Activated CD8-positive, alpha-beta T cell treated with anti-CD3 and anti-CD28 coated beads, Interleukin-2, amount 10 ng/mL, durations not matched to agents 7 days and 5 days (primary cell): Measurements from ENCODE around the gene RAD51AP2. TPM values are rescaled to one million over a fixed set of nuclear protein-coding genes. Genes with fewer than 3 reads are reported as not detected.
"Not testable (repeated sequence)": the region's sequence is repeated elsewhere in the genome, so short reads cannot be mapped to it uniquely, and the experiment has no call there.

Experiments used
- ATAC-seq: fragments of 150-1000 bp; cut with Tn5 transposase; one replicate; pipeline ENCODE4 v1.10.0; 2021; ENCODE audit warnings: moderate library complexity
- CTCF ChIA-PET: fragments of 350-600 bp; sonication (Branson Sonifier 250); formaldehyde crosslinking; loops from one replicate; lab custom pipeline; 2021; ENCODE audit warnings: antibody characterized with exemption; lab: Charles Lee
- POLR2A ChIA-PET: fragments of 350-600 bp; sonication (Branson Sonifier 250); formaldehyde crosslinking; loops from one replicate; lab custom pipeline; 2021; ENCODE audit warnings: antibody characterized with exemption; lab: Charles Lee
- DNase-seq: peaks from one replicate; pipeline ENCODE4 v3.0.0-alpha.2; 2020
- H3K27ac Mint-ChIP-seq: one replicate; pipeline ENCODE4 v1.8.0; 2021; ENCODE audit warnings: mild to moderate bottlenecking, mixed read lengths
- H3K27me3 Mint-ChIP-seq: one replicate; pipeline ENCODE4 v1.8.0; 2021; ENCODE audit warnings: low read depth, mixed read lengths
- H3K36me3 Mint-ChIP-seq: one replicate; pipeline ENCODE4 v1.8.0; 2021; ENCODE audit warnings: low read depth, mixed read lengths
- H3K4me1 Mint-ChIP-seq: one replicate; pipeline ENCODE4 v1.8.0; 2021; ENCODE audit warnings: low read depth, mixed read lengths
- H3K4me3 Mint-ChIP-seq: one replicate; pipeline ENCODE4 v1.8.0; 2021; ENCODE audit warnings: mild to moderate bottlenecking, mixed read lengths
- H3K9me3 Mint-ChIP-seq: one replicate; pipeline ENCODE4 v1.8.0; 2022; ENCODE audit warnings: mixed read lengths; ENCODE audit not compliant: insufficient read depth
- total RNA-seq, 2 experiments: library from RNA; stranded (reverse); gene quantifications; one replicate each; pipeline ENCODE4 v1.2.3, GENCODE V29; 2021

The RAD51AP2 gene
- not detected for total RNA-seq

- ATAC-seq: peak; percentile 49
- POLR2A ChIA-PET: no interaction called here
- no peaks in the 10 kb centered on the region for H3K4me1 Mint-ChIP-seq
- CTCF ChIA-PET: no interaction called here
- no peaks in the 10 kb centered on the region for H3K9me3 Mint-ChIP-seq
- no peak within 1 kb of the TSS for H3K27ac Mint-ChIP-seq
- H3K36me3 Mint-ChIP-seq: no peaks in the 10 kb centered on the region
- no peak within 1 kb of the TSS for H3K4me3 Mint-ChIP-seq
- DNase-seq: peak; percentile 27
- H3K27me3 Mint-ChIP-seq: peaks cover 24% of the 10 kb centered on the region
These were observed at the start of gene RAD51AP2 for GRCh38 chr2:17518212-17519154. Gene RAD51AP2, minus strand, starts transcription at chr2:17518440. Its CDS starts 25 bp downstream, at chr2:17518415.

GRCh38 chr2:17565726-17566125 is 47.5 kb upstream of the RAD51AP2 start:
- H3K4me3 Mint-ChIP-seq, POLR2A ChIA-PET, CTCF ChIA-PET, H3K27me3 Mint-ChIP-seq, ATAC-seq, H3K36me3 Mint-ChIP-seq, H3K27ac Mint-ChIP-seq, DNase-seq, H3K4me1 Mint-ChIP-seq, H3K9me3 Mint-ChIP-seq: not testable (repeated sequence)

- Mint-ChIP-seq H3K36me3 (no peaks in the 10 kb centered on the region), H3K4me1 (no peaks in the 10 kb centered on the region), H3K27ac (no peak overlapping the region), H3K9me3 (no peaks in the 10 kb centered on the region), H3K27me3 (peaks cover 6% of the 10 kb centered on the region), H3K4me3 (no peak overlapping the region)
- ChIA-PET CTCF (no interaction called here), POLR2A (no interaction called here)
- no peak for DNase-seq
- ATAC-seq: no peak
These were observed 40.6 kb upstream of the RAD51AP2 start for GRCh38 chr2:17558878-17559277.

- Mint-ChIP-seq H3K27me3 (peaks cover 7% of the 10 kb centered on the region), H3K9me3 (no peaks in the 10 kb centered on the region), H3K4me3 (no peak overlapping the region), H3K27ac (no peak overlapping the region), H3K36me3 (no peaks in the 10 kb centered on the region), H3K4me1 (no peaks in the 10 kb centered on the region)
- POLR2A ChIA-PET: no interaction called here
- no peak for DNase-seq
- CTCF ChIA-PET: no interaction called here
- no peak for ATAC-seq
These were observed 39.8 kb upstream of the RAD51AP2 start for GRCh38 chr2:17558053-17558452.

- Mint-ChIP-seq H3K27me3 (peaks cover 7% of the 10 kb centered on the region), H3K4me1 (no peaks in the 10 kb centered on the region), H3K9me3 (no peaks in the 10 kb centered on the region), H3K4me3 (no peak overlapping the region), H3K27ac (no peak overlapping the region), H3K36me3 (no peaks in the 10 kb centered on the region)
- no peak for DNase-seq
- ATAC-seq: no peak
- POLR2A ChIA-PET: no interaction called here
- CTCF ChIA-PET: no interaction called here
These were observed 39.4 kb upstream of the RAD51AP2 start for GRCh38 chr2:17557596-17557995.

GRCh38 chr2:17555150-17555549 is 36.9 kb upstream of the RAD51AP2 start:
- no peak overlapping the region for H3K27ac Mint-ChIP-seq
- no peak for ATAC-seq
- ChIA-PET CTCF (no interaction called here), POLR2A (no interaction called here)
- H3K27me3 Mint-ChIP-seq: peaks cover 7% of the 10 kb centered on the region
- no peak for DNase-seq
- no peaks in the 10 kb centered on the region for H3K9me3 Mint-ChIP-seq
- no peaks in the 10 kb centered on the region for H3K36me3 Mint-ChIP-seq
- no peaks in the 10 kb centered on the region for H3K4me1 Mint-ChIP-seq
- no peak overlapping the region for H3K4me3 Mint-ChIP-seq

- Mint-ChIP-seq H3K27ac (no peak overlapping the region), H3K27me3 (peaks cover 5% of the 10 kb centered on the region), H3K9me3 (no peaks in the 10 kb centered on the region), H3K4me1 (no peaks in the 10 kb centered on the region), H3K36me3 (no peaks in the 10 kb centered on the region), H3K4me3 (no peak overlapping the region)
- CTCF ChIA-PET: no interaction called here
- no peak for ATAC-seq
- POLR2A ChIA-PET: no interaction called here
- no peak for DNase-seq
These were observed 32.7 kb upstream of the RAD51AP2 start for GRCh38 chr2:17550907-17551306.

GRCh38 chr2:17547737-17548136 is 29.5 kb upstream of the RAD51AP2 start:
- ChIA-PET CTCF (no interaction called here), POLR2A (no interaction called here)
- H3K27me3 Mint-ChIP-seq: peaks cover 15% of the 10 kb centered on the region
- no peak overlapping the region for H3K27ac Mint-ChIP-seq
- no peaks in the 10 kb centered on the region for H3K4me1 Mint-ChIP-seq
- no peaks in the 10 kb centered on the region for H3K9me3 Mint-ChIP-seq
- H3K4me3 Mint-ChIP-seq: no peak overlapping the region
- no peak for ATAC-seq
- H3K36me3 Mint-ChIP-seq: no peaks in the 10 kb centered on the region
- DNase-seq: no peak

GRCh38 chr2:17547237-17547636 is 29.0 kb upstream of the RAD51AP2 start:
- ChIA-PET POLR2A (no interaction called here), CTCF (no interaction called here)
- ATAC-seq (no peak), DNase-seq (no peak)
- Mint-ChIP-seq H3K27me3 (peaks cover 18% of the 10 kb centered on the region), H3K9me3 (no peaks in the 10 kb centered on the region), H3K27ac (no peak overlapping the region), H3K4me1 (no peaks in the 10 kb centered on the region), H3K4me3 (no peak overlapping the region), H3K36me3 (no peaks in the 10 kb centered on the region)

GRCh38 chr2:17545680-17546613 is 27.7 kb upstream of the RAD51AP2 start:
- H3K4me1 Mint-ChIP-seq: no peaks in the 10 kb centered on the region
- H3K9me3 Mint-ChIP-seq: no peaks in the 10 kb centered on the region
- DNase-seq (no peak), ATAC-seq (no peak)
- no peak overlapping the region for H3K27ac Mint-ChIP-seq
- H3K27me3 Mint-ChIP-seq: peaks cover 30% of the 10 kb centered on the region
- H3K4me3 Mint-ChIP-seq: no peak overlapping the region
- CTCF ChIA-PET: no interaction called here
- peaks cover 5% of the 10 kb centered on the region for H3K36me3 Mint-ChIP-seq
- POLR2A ChIA-PET: no interaction called here

- ChIA-PET CTCF (no interaction called here), POLR2A (no interaction called here)
- no peak for DNase-seq
- H3K27me3 Mint-ChIP-seq: peaks cover 44% of the 10 kb centered on the region
- peaks cover 8% of the 10 kb centered on the region for H3K36me3 Mint-ChIP-seq
- no peak overlapping the region for H3K27ac Mint-ChIP-seq
- H3K4me1 Mint-ChIP-seq: no peaks in the 10 kb centered on the region
- H3K9me3 Mint-ChIP-seq: no peaks in the 10 kb centered on the region
- H3K4me3 Mint-ChIP-seq: no peak overlapping the region
- no peak for ATAC-seq
These were observed 26.0 kb upstream of the RAD51AP2 start for GRCh38 chr2:17544256-17544655.

- DNase-seq (no peak), ATAC-seq (no peak)
- ChIA-PET CTCF (no interaction called here), POLR2A (no interaction called here)
- no peak overlapping the region for H3K27ac Mint-ChIP-seq
- peaks cover 8% of the 10 kb centered on the region for H3K36me3 Mint-ChIP-seq
- H3K9me3 Mint-ChIP-seq: no peaks in the 10 kb centered on the region
- H3K4me1 Mint-ChIP-seq: no peaks in the 10 kb centered on the region
- H3K4me3 Mint-ChIP-seq: no peak overlapping the region
- peaks cover 48% of the 10 kb centered on the region for H3K27me3 Mint-ChIP-seq
These were observed 25.6 kb upstream of the RAD51AP2 start for GRCh38 chr2:17543848-17544247.
